Measurements from ENCODE around the gene ARHGAP33. TPM values are rescaled to one million over a fixed set of nuclear protein-coding genes. Genes with fewer than 3 reads are reported as not detected.

ARHGAP33 gene
- total RNA-seq, 1 donor = 2.2 TPM

DNA sequence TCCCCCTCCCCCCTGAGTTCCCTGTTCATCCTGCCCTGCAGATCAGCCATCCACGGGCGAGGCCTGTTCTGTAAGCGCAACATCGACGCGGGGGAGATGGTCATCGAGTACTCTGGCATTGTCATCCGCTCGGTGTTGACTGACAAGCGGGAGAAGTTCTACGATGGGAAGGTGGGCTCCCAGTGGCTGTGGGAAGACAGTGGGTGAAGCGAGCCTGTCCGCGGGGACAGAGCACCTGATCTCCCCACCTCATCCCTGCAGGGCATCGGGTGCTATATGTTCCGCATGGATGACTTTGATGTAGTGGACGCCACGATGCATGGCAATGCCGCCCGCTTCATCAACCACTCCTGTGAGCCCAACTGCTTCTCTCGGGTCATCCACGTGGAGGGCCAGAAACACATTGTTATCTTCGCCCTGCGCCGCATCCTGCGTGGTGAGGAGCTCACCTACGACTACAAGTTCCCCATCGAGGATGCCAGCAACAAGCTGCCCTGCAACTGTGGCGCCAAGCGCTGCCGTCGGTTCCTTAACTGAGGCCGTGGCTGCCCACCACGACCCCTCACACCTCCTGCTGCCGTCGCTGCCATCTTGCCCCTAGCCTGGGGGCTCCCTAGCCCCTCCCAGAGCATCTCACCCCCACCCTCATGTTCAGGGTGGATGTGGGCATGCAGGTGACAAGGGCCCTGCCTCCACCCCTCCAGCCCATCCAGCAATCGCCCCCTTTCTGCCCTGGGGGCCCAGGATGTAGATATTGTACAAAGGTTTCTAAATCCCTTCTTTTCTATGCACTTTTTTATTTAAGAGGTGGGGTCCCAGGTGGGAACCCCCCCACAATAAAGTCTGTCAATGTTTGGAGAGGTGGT lies 37.1 kb upstream of the ARHGAP33 start:
- H3K36me3 ChIP-seq (ENCODE audit: insufficient read depth, low read length) = peaks cover 44% of the 10 kb centered on the region
- no peaks in the 10 kb centered on the region for H3K4me1 ChIP-seq (ENCODE audit: insufficient read depth, low read length)
- H3K4me2 ChIP-seq (ENCODE audit: insufficient read depth, low read length) = no peak overlapping the region
- no peaks in the 10 kb centered on the region for H3K9me3 ChIP-seq (ENCODE audit: low read depth, low read length)
- H3K79me2 ChIP-seq (ENCODE audit: insufficient read depth, low read length) = no peaks in the 10 kb centered on the region
- TF ChIP-seq, protein P1, sequence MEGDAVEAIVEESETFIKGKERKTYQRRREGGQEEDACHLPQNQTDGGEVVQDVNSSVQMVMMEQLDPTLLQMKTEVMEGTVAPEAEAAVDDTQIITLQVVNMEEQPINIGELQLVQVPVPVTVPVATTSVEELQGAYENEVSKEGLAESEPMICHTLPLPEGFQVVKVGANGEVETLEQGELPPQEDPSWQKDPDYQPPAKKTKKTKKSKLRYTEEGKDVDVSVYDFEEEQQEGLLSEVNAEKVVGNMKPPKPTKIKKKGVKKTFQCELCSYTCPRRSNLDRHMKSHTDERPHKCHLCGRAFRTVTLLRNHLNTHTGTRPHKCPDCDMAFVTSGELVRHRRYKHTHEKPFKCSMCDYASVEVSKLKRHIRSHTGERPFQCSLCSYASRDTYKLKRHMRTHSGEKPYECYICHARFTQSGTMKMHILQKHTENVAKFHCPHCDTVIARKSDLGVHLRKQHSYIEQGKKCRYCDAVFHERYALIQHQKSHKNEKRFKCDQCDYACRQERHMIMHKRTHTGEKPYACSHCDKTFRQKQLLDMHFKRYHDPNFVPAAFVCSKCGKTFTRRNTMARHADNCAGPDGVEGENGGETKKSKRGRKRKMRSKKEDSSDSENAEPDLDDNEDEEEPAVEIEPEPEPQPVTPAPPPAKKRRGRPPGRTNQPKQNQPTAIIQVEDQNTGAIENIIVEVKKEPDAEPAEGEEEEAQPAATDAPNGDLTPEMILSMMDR (IDR thresholded peaks at IDR 0.05; ENCODE audit: extremely low read depth, low read depth, low read length) = no peak
- H2AFZ ChIP-seq (ENCODE audit: low read length) = no peak overlapping the region
- no peak overlapping the region for H3K27ac ChIP-seq (ENCODE audit: low read depth, low read length)
- no peak overlapping the region for H3K4me3 ChIP-seq (ENCODE audit: insufficient read depth, low read length)
- peak; percentile 83 for DNase-seq (ENCODE audit: insufficient read length, low spot score, missing footprints)
- no peaks in the 10 kb centered on the region for H3K27me3 ChIP-seq (ENCODE audit: insufficient read depth, low read length)
- peaks cover 7% of the 10 kb centered on the region for H4K20me1 ChIP-seq (ENCODE audit: insufficient read depth, low read length)

DNA sequence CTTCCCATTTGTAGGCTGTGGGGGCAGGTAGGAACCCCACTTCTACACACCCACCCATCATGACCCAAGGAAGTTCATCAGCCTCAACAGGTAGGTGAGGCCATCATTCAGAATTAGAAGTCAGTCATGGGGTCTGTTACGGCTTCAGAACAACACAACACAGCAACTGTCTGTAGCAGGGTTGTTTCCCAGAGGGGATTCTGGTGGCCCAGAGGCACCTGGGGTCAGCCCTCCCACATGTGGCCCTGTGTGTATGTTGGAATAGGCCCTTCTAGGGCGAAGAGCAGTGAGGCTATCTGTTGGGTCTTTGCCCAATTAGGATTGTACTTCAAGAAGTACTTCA lies 36.5 kb upstream of the ARHGAP33 start:
- Histone ChIP-seq H3K27me3 (ENCODE audit: insufficient read depth, low read length) (no peaks in the 10 kb centered on the region), H3K4me3 (ENCODE audit: insufficient read depth, low read length) (no peak overlapping the region), H3K4me1 (ENCODE audit: insufficient read depth, low read length) (no peaks in the 10 kb centered on the region), H2AFZ (ENCODE audit: low read length) (no peak overlapping the region), H3K27ac (ENCODE audit: low read depth, low read length) (no peak overlapping the region), H4K20me1 (ENCODE audit: insufficient read depth, low read length) (peaks cover 7% of the 10 kb centered on the region), H3K79me2 (ENCODE audit: insufficient read depth, low read length) (no peaks in the 10 kb centered on the region), H3K9me3 (ENCODE audit: low read depth, low read length) (no peaks in the 10 kb centered on the region), H3K36me3 (ENCODE audit: insufficient read depth, low read length) (peaks cover 41% of the 10 kb centered on the region), H3K4me2 (ENCODE audit: insufficient read depth, low read length) (no peak overlapping the region)
- DNase-seq (ENCODE audit: insufficient read length, low spot score, missing footprints) = peak; percentile 51
- TF ChIP-seq, protein P1 (IDR thresholded peaks at IDR 0.05; ENCODE audit: extremely low read depth, low read depth, low read length) = no peak

DNA sequence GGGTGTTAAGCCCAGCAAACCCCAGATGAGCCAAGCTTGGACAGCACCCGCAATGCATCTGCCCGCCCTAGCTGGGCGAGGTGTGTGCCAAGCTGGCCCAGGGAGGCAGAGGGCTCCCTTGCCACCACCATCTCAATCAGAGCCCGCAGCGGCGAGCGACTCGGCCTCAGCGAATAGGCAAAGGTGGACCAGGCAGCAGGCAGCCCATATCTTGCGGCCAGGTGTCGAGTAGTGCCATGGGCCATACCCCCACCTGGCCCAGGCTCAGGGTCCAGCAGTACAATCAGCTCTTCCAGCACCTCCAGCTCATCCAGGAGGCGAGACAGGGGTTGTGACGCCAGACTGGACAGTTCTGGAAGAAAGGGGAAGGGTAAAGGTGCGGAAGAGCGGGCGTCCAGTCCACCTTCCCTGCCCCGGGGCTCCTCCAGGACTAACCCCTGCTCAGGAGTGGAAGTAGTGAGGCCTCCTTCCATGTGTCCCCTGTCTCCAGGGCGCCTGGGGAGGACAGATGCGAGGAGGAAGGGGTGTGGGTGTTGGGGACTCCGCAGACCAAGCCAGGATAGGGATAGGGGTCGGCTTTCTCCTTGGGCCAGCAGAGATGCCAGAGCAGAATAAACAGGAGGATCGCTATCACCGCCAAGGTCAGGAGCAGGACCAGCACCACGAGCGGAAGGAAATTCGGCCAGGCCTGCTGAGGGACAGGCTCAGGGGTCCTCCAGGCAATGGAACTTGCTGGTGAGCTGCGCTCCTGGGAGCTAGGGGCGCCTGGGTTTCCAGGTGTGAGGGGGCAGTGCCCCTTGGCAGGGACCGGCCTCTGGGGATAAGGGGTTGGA lies 35.9 kb upstream of the ARHGAP33 start:
- TF ChIP-seq, protein P1 (IDR thresholded peaks at IDR 0.05; ENCODE audit: extremely low read depth, low read depth, low read length) = no peak
- H3K4me3 ChIP-seq (ENCODE audit: insufficient read depth, low read length) = peak overlapping the region; percentile 81
- no peak overlapping the region for H2AFZ ChIP-seq (ENCODE audit: low read length)

DNA sequence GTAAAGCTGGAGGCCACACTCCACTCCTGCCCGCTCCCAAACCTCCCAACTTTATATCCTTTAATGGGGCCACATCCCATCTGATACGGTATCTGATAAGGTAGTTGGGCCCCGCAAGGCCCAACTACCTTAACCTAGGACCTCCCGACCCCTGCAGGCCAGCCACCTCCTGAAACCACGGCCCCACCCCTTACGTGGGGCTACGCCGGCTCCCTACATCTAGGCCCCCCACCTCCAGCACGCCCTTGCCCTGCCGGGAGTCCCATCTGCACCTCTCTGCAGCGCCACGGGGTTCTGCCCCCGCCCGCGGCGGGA lies 35.3 kb upstream of the ARHGAP33 start:
- no peak overlapping the region for H2AFZ ChIP-seq (ENCODE audit: low read length)
- peak overlapping the region; percentile 81 for H3K4me3 ChIP-seq (ENCODE audit: insufficient read depth, low read length)
- H3K9me3 ChIP-seq (ENCODE audit: low read depth, low read length) = no peaks in the 10 kb centered on the region
- H3K27me3 ChIP-seq (ENCODE audit: insufficient read depth, low read length) = no peaks in the 10 kb centered on the region
- TF ChIP-seq, protein P1 (IDR thresholded peaks at IDR 0.05; ENCODE audit: extremely low read depth, low read depth, low read length) = no peak
- H3K4me2 ChIP-seq (ENCODE audit: insufficient read depth, low read length) = peak overlapping the region; percentile 98
- H3K36me3 ChIP-seq (ENCODE audit: insufficient read depth, low read length) = peaks cover 32% of the 10 kb centered on the region
- peaks cover 4% of the 10 kb centered on the region for H4K20me1 ChIP-seq (ENCODE audit: insufficient read depth, low read length)
- H3K27ac ChIP-seq (ENCODE audit: low read depth, low read length) = no peak overlapping the region
- DNase-seq (ENCODE audit: insufficient read length, low spot score, missing footprints) = no peak
- peaks cover 6% of the 10 kb centered on the region for H3K79me2 ChIP-seq (ENCODE audit: insufficient read depth, low read length)
- H3K4me1 ChIP-seq (ENCODE audit: insufficient read depth, low read length) = peaks cover 7% of the 10 kb centered on the region

More for the DNA sequence above, 35.9 kb upstream of the ARHGAP33 start:
- Histone ChIP-seq H3K9me3 (ENCODE audit: low read depth, low read length) (no peaks in the 10 kb centered on the region), H3K36me3 (ENCODE audit: insufficient read depth, low read length) (peaks cover 36% of the 10 kb centered on the region), H3K79me2 (ENCODE audit: insufficient read depth, low read length) (peaks cover 6% of the 10 kb centered on the region), H4K20me1 (ENCODE audit: insufficient read depth, low read length) (peaks cover 5% of the 10 kb centered on the region), H3K4me1 (ENCODE audit: insufficient read depth, low read length) (peaks cover 6% of the 10 kb centered on the region), H3K4me2 (ENCODE audit: insufficient read depth, low read length) (peak overlapping the region; percentile 98), H3K27me3 (ENCODE audit: insufficient read depth, low read length) (no peaks in the 10 kb centered on the region), H3K27ac (ENCODE audit: low read depth, low read length) (no peak overlapping the region)
- DNase-seq (ENCODE audit: insufficient read length, low spot score, missing footprints) = peak; percentile 73
